H1 (cell line): Measurements from ENCODE around the gene NLN. TPM values are rescaled to one million over a fixed set of nuclear protein-coding genes. Genes with fewer than 3 reads are reported as not detected.

Experiments
- CTCF ChIA-PET: fragments of 300-600 bp; sonication (Branson Sonifier 250); formaldehyde crosslinking; loops from one replicate; lab custom pipeline; 2021; ENCODE audit not compliant: partially characterized antibody; lab: Charles Lee
- POLR2A ChIA-PET: fragments of 300-600 bp; sonication (Branson Sonifier 250); formaldehyde crosslinking; loops from one replicate; lab custom pipeline; 2021; ENCODE audit warnings: inconsistent platforms; ENCODE audit not compliant: partially characterized antibody; lab: Charles Lee
- DNase-seq, 2 experiments: peaks; one replicate each; pipeline versions ENCODE4 v3.0.0 to v3.0.0-alpha.2; 2010 to 2022; ENCODE audit warnings: low spot score in 2 of 2, low read depth in 1 of 2, mixed read lengths in 1 of 2
- FAIRE-seq: peaks from 2 replicates; lab custom pipeline; 2011; peaks lifted over from hg19 to GRCh38; lab: Jason Lieb, UNC
- H2AFZ ChIP-seq: 2 replicates; pipeline ENCODE4 v1.8.1; 2012; ENCODE audit warnings: low read length, inconsistent platforms
- H2AK5ac ChIP-seq: 2 replicates; pipeline ENCODE4 v1.6.1; 2013; ENCODE audit warnings: low read depth, low read length
- H2BK120ac ChIP-seq: replicated peaks from 2 replicates; pipeline ENCODE3; 2013; ENCODE audit warnings: low read depth, low read length, inconsistent platforms
- H2BK12ac ChIP-seq: 2 replicates; pipeline ENCODE4 v1.6.1; 2013; ENCODE audit warnings: low read depth, low read length
- H2BK15ac ChIP-seq: 2 replicates; pipeline ENCODE4 v1.6.1; 2013; ENCODE audit warnings: low read length
- H2BK20ac ChIP-seq: 2 replicates; pipeline ENCODE4 v1.6.1; 2013; ENCODE audit warnings: low read length
- H2BK5ac ChIP-seq: 2 replicates; pipeline ENCODE4 v1.6.1; 2013; ENCODE audit warnings: low read depth, low read length
- H3K14ac ChIP-seq: 2 replicates; pipeline ENCODE4 v1.6.1; 2013; ENCODE audit warnings: inconsistent platforms; ENCODE audit not compliant: insufficient read length
- H3K18ac ChIP-seq: 2 replicates; pipeline ENCODE4 v1.6.1; 2013; ENCODE audit warnings: low read length; ENCODE audit errors: extremely low read depth
- H3K23ac ChIP-seq: 2 replicates; pipeline ENCODE4 v1.6.1; 2013; ENCODE audit warnings: inconsistent platforms; ENCODE audit not compliant: insufficient read length
- H3K23me2 ChIP-seq: 2 replicates; pipeline ENCODE4 v1.6.1; 2013; ENCODE audit warnings: low read depth, low read length
- H3K27ac ChIP-seq: 2 replicates; pipeline ENCODE4 v1.6.1; 2011; ENCODE audit warnings: low read depth, low read length, inconsistent platforms
- H3K27me3 ChIP-seq, 4 experiments: replicated peaks in 1 of 4; 1 replicate in 1 of 4; 2 replicates in 3 of 4; pipeline versions ENCODE4 v1.6.1 to v1.8.1; 2011 to 2013; ENCODE audit warnings: low read length in 3 of 4, mild to moderate bottlenecking in 3 of 4, inconsistent platforms in 2 of 4, mixed read lengths in 2 of 4, moderate library complexity in 1 of 4; ENCODE audit not compliant: control insufficient read depth in 3 of 4, insufficient read depth in 3 of 4; ENCODE audit errors: extremely low read depth in 1 of 4
- H3K36me3 ChIP-seq, 4 experiments: 2 replicates each; pipeline versions ENCODE4 v1.6.1 to v1.8.1; 2011 to 2013; ENCODE audit warnings: mild to moderate bottlenecking in 4 of 4, low read length in 3 of 4, moderate library complexity in 2 of 4, control low read depth in 1 of 4, inconsistent platforms in 1 of 4; ENCODE audit not compliant: insufficient read depth in 4 of 4, control insufficient read depth in 2 of 4
- H3K4ac ChIP-seq: replicated peaks from 2 replicates; pipeline ENCODE3; 2013; ENCODE audit warnings: low read length, low read depth, mixed read lengths, inconsistent platforms; ENCODE audit not compliant: insufficient read length
- H3K4me1 ChIP-seq, 4 experiments: replicated peaks in 1 of 4; 1 replicate in 1 of 4; 2 replicates in 3 of 4; pipeline versions ENCODE4 v1.6.1 to v1.8.1; 2011 to 2013; ENCODE audit warnings: low read length in 3 of 4, inconsistent platforms in 2 of 4, mixed read lengths in 1 of 4; ENCODE audit not compliant: insufficient read depth in 4 of 4, control insufficient read depth in 3 of 4
- H3K4me2 ChIP-seq, 2 experiments: 2 replicates each; pipeline versions ENCODE4 v1.6.1 to v1.8.1; 2011 to 2013; ENCODE audit warnings: low read depth in 2 of 2, low read length in 2 of 2, control low read depth in 1 of 2, inconsistent platforms in 1 of 2, mild to moderate bottlenecking in 1 of 2; ENCODE audit not compliant: insufficient read depth in 1 of 2
- H3K4me3 ChIP-seq, 4 experiments: fragments of 200-600, 300-600 bp in 1 of 4; sonication (generic), shearing (Covaris generic), sonication (Bioruptor Twin) in 1 of 4; 2 replicates each; pipeline versions ENCODE4 v1.5.1 to v1.8.1; 2011 to 2016; ENCODE audit warnings: low read length in 4 of 4, low read depth in 3 of 4, control low read depth in 2 of 4, inconsistent platforms in 2 of 4, mild to moderate bottlenecking in 2 of 4, mixed read lengths in 1 of 4, moderate library complexity in 1 of 4; ENCODE audit not compliant: insufficient read depth in 2 of 4; ENCODE audit errors: extremely low read depth in 1 of 4
- H3K56ac ChIP-seq: replicated peaks from 2 replicates; pipeline ENCODE3; 2013; ENCODE audit warnings: low read depth, mild to moderate bottlenecking, mixed read lengths, low read length, inconsistent platforms; ENCODE audit not compliant: insufficient read length
- H3K79me1 ChIP-seq: 2 replicates; pipeline ENCODE4 v1.6.1; 2013; ENCODE audit warnings: low read depth, low read length, control low read depth
- H3K79me2 ChIP-seq, 2 experiments: 2 replicates each; pipeline versions ENCODE4 v1.6.1 to v1.8.1; 2012 to 2013; ENCODE audit warnings: low read length in 2 of 2, mild to moderate bottlenecking in 2 of 2, inconsistent platforms in 1 of 2; ENCODE audit not compliant: insufficient read depth in 2 of 2, control insufficient read depth in 1 of 2
- H3K9ac ChIP-seq, 4 experiments: replicated peaks in 1 of 4; 1 replicate in 1 of 4; 2 replicates in 3 of 4; pipeline versions ENCODE4 v1.6.1 to v1.8.1; 2011 to 2013; ENCODE audit warnings: low read depth in 3 of 4, low read length in 3 of 4, control low read depth in 2 of 4, mild to moderate bottlenecking in 2 of 4, moderate library complexity in 2 of 4, inconsistent platforms in 1 of 4; ENCODE audit errors: extremely low read depth in 1 of 4
- H3K9me3 ChIP-seq, 2 experiments: 2 replicates each; pipeline versions ENCODE4 v1.6.1 to v1.8.1; 2012 to 2013; ENCODE audit warnings: mild to moderate bottlenecking in 2 of 2, moderate library complexity in 2 of 2, control low read depth in 1 of 2, inconsistent platforms in 1 of 2, low read depth in 1 of 2, low read length in 1 of 2, mixed read lengths in 1 of 2; ENCODE audit not compliant: insufficient read depth in 2 of 2
- H4K20me1 ChIP-seq, 2 experiments: replicated peaks in 1 of 2; 2 replicates each; pipeline versions ENCODE3 to v1.8.1; 2011 to 2013; ENCODE audit warnings: inconsistent platforms in 2 of 2, low read length in 2 of 2, mild to moderate bottlenecking in 1 of 2; ENCODE audit not compliant: insufficient read depth in 2 of 2, control insufficient read depth in 1 of 2
- H4K5ac ChIP-seq: 2 replicates; pipeline ENCODE4 v1.6.1; 2013; ENCODE audit warnings: low read length, low read depth, mixed read lengths, inconsistent platforms; ENCODE audit not compliant: insufficient read length
- H4K8ac ChIP-seq: 2 replicates; pipeline ENCODE4 v1.8.0; 2013; ENCODE audit warnings: mild to moderate bottlenecking, moderate library complexity, low read length, inconsistent platforms; ENCODE audit not compliant: insufficient read depth; ENCODE audit errors: extremely low read depth
- H4K91ac ChIP-seq: replicated peaks from 2 replicates; pipeline ENCODE3; 2013; ENCODE audit warnings: low read length, mixed read lengths, inconsistent platforms; ENCODE audit not compliant: insufficient read length
- ASH2L ChIP-seq: fragments of 200-600, 300-600 bp; sonication (generic); IDR thresholded peaks from one replicate; pipeline ENCODE4 v1.7.1; 2017; ENCODE audit warnings: low read length
- BACH1 ChIP-seq: IDR thresholded peaks from 2 replicates; pipeline ENCODE4 v1.6.1; 2012; ENCODE audit warnings: low read length, improper control_type of control experiment
- EGR1 ChIP-seq: IDR thresholded peaks from 2 replicates; pipeline ENCODE4 v1.6.1; 2011; ENCODE audit warnings: low read depth, low read length, borderline replicate concordance
- EP300 ChIP-seq, 2 experiments: IDR thresholded peaks; 1 replicate in 1 of 2; 2 replicates in 1 of 2; pipeline ENCODE4 v1.6.1; 2011 to 2012; ENCODE audit warnings: low read depth in 2 of 2, low read length in 2 of 2, mild to moderate bottlenecking in 2 of 2, borderline replicate concordance in 1 of 2, inconsistent platforms in 1 of 2, moderate library complexity in 1 of 2
- GABPA ChIP-seq: IDR thresholded peaks from 2 replicates; pipeline ENCODE4 v1.6.1; 2011; ENCODE audit warnings: mild to moderate bottlenecking, low read length, moderate library complexity, borderline replicate concordance; ENCODE audit not compliant: insufficient read depth
- GTF2F1 ChIP-seq: IDR thresholded peaks from 2 replicates; pipeline ENCODE4 v1.6.1; 2012; ENCODE audit warnings: low read depth, low read length, improper control_type of control experiment, borderline replicate concordance
- JUN ChIP-seq: IDR thresholded peaks from 2 replicates; pipeline ENCODE4 v1.6.1; 2011; ENCODE audit warnings: low read depth, mild to moderate bottlenecking, improper control_type of control experiment, low read length
- JUND ChIP-seq: IDR thresholded peaks from 2 replicates; pipeline ENCODE4 v1.6.1; 2011; ENCODE audit warnings: mild to moderate bottlenecking, improper control_type of control experiment, low read length
- KDM5A ChIP-seq: fragments of 200-600 bp; IDR thresholded peaks from 2 replicates; pipeline ENCODE4 v1.7.1; 2012; ENCODE audit warnings: mild to moderate bottlenecking, low read length, inconsistent platforms, mixed read lengths
- MAFK ChIP-seq: IDR thresholded peaks from 2 replicates; pipeline ENCODE4 v1.6.1; 2012; ENCODE audit warnings: low read depth, mild to moderate bottlenecking, improper control_type of control experiment, low read length
- POLR2A ChIP-seq, 2 experiments: IDR thresholded peaks; 1 replicate in 1 of 2; 2 replicates in 1 of 2; pipeline ENCODE4 v1.6.1; 2011; ENCODE audit warnings: low read depth in 2 of 2, low read length in 2 of 2, mild to moderate bottlenecking in 2 of 2; ENCODE audit errors: control extremely low read depth in 1 of 2
- SP1 ChIP-seq: IDR thresholded peaks from 2 replicates; pipeline ENCODE4 v1.6.1; 2011; ENCODE audit warnings: low read depth, low read length
- SUZ12 ChIP-seq: fragments of 200-600 bp; sonication (generic); IDR thresholded peaks from 2 replicates; pipeline ENCODE4 v1.6.1; 2012; ENCODE audit warnings: mild to moderate bottlenecking, inconsistent platforms, low read length, moderate library complexity, mixed read lengths
- WGBS, 2 experiments: shearing (Covaris generic) in 1 of 2; methylation state at CpG; one replicate each; pipeline versions ENCODE4 v1.1.6 to v1.1.7; 2013 to 2015; ENCODE audit warnings: low lambda C conversion rate in 2 of 2, mixed read lengths in 2 of 2, inconsistent platforms in 1 of 2, low coverage in 1 of 2, missing lambda C conversion rate in 1 of 2; ENCODE audit not compliant: insufficient replicate concordance in 2 of 2, insufficient coverage in 1 of 2, insufficient read length in 1 of 2; ENCODE audit errors: extremely low coverage in 1 of 2, missing lambda C conversion rate in 1 of 2; 5-methylcytosine and 5-hydroxymethylcytosine counted together
- polyA plus RNA-seq, 7 experiments: library from polyadenylated mRNA; depleted of rRNA in 3 of 7; stranded (reverse) in 5 of 7; unstranded in 2 of 7; fragments of >200 nt in 5 of 7; fragments of 200-250 nt in 2 of 7; gene quantifications; 1 replicate in 5 of 7; 2 replicates in 1 of 7; 4 replicates in 1 of 7; pipeline versions ENCODE4 v1.2.1 to v1.2.3, GENCODE V29; 2011 to 2013; ENCODE audit warnings: missing spikeins in 2 of 7, mixed read lengths in 2 of 7
- total RNA-seq: library from RNA; stranded (reverse); fragmentation: NEBNext Ultra II Directional; extraction: Animal tissue kit (Norgen Biotek cat#: 25700); gene quantifications from 2 replicates; pipeline ENCODE4 v1.2.1, GENCODE V29; 2021
- TF ChIP-seq, protein P1 (sequence below): IDR thresholded peaks from 2 replicates; pipeline ENCODE4 v1.6.1; 2012; ENCODE audit warnings: inconsistent platforms
- TF ChIP-seq, protein P2 (sequence below): IDR thresholded peaks from 2 replicates; pipeline ENCODE4 v1.6.1; 2012; ENCODE audit warnings: inconsistent platforms

The NLN gene
- total and polyA plus RNA-seq, 2 of the 8 experiments (the other 6 are each of a cell fraction or from before 2014, with no cell fraction given): 46.7 to 192 TPM

DNA sequence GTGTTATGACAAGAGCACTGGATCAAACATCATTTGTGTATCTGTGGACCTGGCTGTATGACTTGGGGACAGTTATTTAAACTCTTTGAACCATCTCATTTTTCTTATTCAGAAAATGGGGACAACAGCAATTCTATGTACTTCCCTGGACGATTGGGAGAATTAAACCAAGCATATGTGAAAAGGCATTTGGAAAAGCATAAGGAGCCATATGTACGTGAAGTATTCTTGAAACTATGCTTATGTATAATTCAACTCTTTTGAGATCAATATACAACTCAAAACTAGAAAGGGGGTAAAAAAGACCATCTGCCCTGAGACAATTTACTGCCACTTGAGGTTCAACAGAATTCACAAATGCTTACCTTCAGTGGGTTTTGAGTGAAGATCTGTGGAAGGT is 75.5 kb downstream of the NLN start:
- Histone ChIP-seq H2BK15ac (no peak overlapping the region), H3K27me3 (no peaks in the 10 kb centered on the region), H2BK20ac (no peak overlapping the region), H3K4me2 (no peak overlapping the region), H4K91ac (no peak overlapping the region), H2BK120ac (no peak overlapping the region), H3K27ac (no peak overlapping the region), H3K4me3 (no peak overlapping the region), H3K23me2 (no peaks in the 10 kb centered on the region), H3K4ac (no peak overlapping the region), H3K4me1 (no peaks in the 10 kb centered on the region; a peak in 1 of 7 replicates), H3K9me3 (peaks cover 0 to 3% of the 10 kb centered on the region in 2 experiments; a peak in 1 of 4 replicates), H3K23ac (no peak overlapping the region), H2BK12ac (no peak overlapping the region), H3K36me3 (peaks cover 5 to 52% (median 18%) of the 10 kb centered on the region in 4 experiments; a peak in 7 of 8 replicates), H3K14ac (no peak overlapping the region), H3K79me1 (no peaks in the 10 kb centered on the region), H4K20me1 (no peaks in the 10 kb centered on the region), H3K79me2 (no peaks in the 10 kb centered on the region; a peak in 1 of 4 replicates), H4K5ac (no peak overlapping the region), H3K9ac (no peak overlapping the region), H2AFZ (no peak overlapping the region), H4K8ac (no peak overlapping the region), H3K18ac (no peak overlapping the region), H2BK5ac (no peak overlapping the region), H3K56ac (no peak overlapping the region), H2AK5ac (no peak overlapping the region)
- TF ChIP-seq SUZ12 (no peak), ASH2L (no peak), GABPA (no peak), MAFK (no peak), GTF2F1 (no peak), JUND (no peak), POLR2A (IDR thresholded peaks at IDR 0.05; ENCODE audit: control extremely low read depth in 1 of 2, low read depth in 2 of 2, low read length in 2 of 2) (no peak), BACH1 (no peak), EP300 (IDR thresholded peaks at IDR 0.05; ENCODE audit: borderline replicate concordance in 1 of 2, low read depth in 2 of 2, low read length in 2 of 2) (no peak), JUN (no peak), SP1 (no peak), KDM5A (no peak), EGR1 (no peak)
- TF ChIP-seq, protein P1, sequence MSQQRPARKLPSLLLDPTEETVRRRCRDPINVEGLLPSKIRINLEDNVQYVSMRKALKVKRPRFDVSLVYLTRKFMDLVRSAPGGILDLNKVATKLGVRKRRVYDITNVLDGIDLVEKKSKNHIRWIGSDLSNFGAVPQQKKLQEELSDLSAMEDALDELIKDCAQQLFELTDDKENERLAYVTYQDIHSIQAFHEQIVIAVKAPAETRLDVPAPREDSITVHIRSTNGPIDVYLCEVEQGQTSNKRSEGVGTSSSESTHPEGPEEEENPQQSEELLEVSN: no peak
- TF ChIP-seq, protein P2, sequence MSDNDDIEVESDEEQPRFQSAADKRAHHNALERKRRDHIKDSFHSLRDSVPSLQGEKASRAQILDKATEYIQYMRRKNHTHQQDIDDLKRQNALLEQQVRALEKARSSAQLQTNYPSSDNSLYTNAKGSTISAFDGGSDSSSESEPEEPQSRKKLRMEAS: no peak
- POLR2A ChIA-PET: no interaction called here
- WGBS, 2 experiments: 93% methylated on average over 2 of the region's 2 CpGs; no CpG with 5 or more reads in 1 of the 2 experiments
- CTCF ChIA-PET: no interaction called here
- FAIRE-seq (no peak), DNase-seq (no peak)
